Spleen (tissue), 11 donors: ENCODE results near the gene GNAO1. TPM values are rescaled to one million over a fixed set of nuclear protein-coding genes. Genes with fewer than 3 reads are reported as not detected.

ENCODE experiments used
- DNase-seq: peaks from one replicate; pipeline ENCODE4 v3.0.0-alpha.2; 2020
- H3K27ac ChIP-seq, 8 donors: fragments of 200-600 bp; sonication (generic) in 7 of 8; 1 replicate in 4 of 8; 2 replicates in 4 of 8; pipeline versions ENCODE4 v1.5.0 to v1.8.0; 2016 to 2021; ENCODE audit warnings: inconsistent platforms in 4 of 8, mild to moderate bottlenecking in 4 of 8, moderate library complexity in 1 of 8
- H3K27me3 ChIP-seq, 7 donors: fragments of 200-600 bp; sonication (generic) in 6 of 7; replicated peaks in 1 of 7; 1 replicate in 4 of 7; 2 replicates in 3 of 7; pipeline versions ENCODE4 v1.5.0 to v1.8.0; 2016 to 2021; ENCODE audit warnings: inconsistent platforms in 3 of 7, mild to moderate bottlenecking in 1 of 7
- H3K36me3 ChIP-seq, 6 donors: fragments of 200-600 bp; sonication (generic) in 5 of 6; 1 replicate in 4 of 6; 2 replicates in 2 of 6; pipeline versions ENCODE4 v1.5.0 to v1.8.0; 2016 to 2021; ENCODE audit warnings: inconsistent platforms in 2 of 6
- H3K4me1 ChIP-seq, 6 donors: fragments of 200-600 bp; sonication (generic) in 5 of 6; 1 replicate in 3 of 6; 2 replicates in 3 of 6; pipeline versions ENCODE4 v1.5.0 to v1.8.0; 2016 to 2021; ENCODE audit warnings: inconsistent platforms in 3 of 6
- H3K4me3 ChIP-seq, 8 donors: fragments of 200-600 bp; sonication (generic) in 7 of 8; 1 replicate in 4 of 8; 2 replicates in 4 of 8; pipeline versions ENCODE4 v1.5.0 to v1.8.0; 2016 to 2021; ENCODE audit warnings: inconsistent platforms in 4 of 8, mild to moderate bottlenecking in 4 of 8, moderate library complexity in 2 of 8
- H3K9me3 ChIP-seq, 8 donors: fragments of 200-600 bp; sonication (generic) in 7 of 8; 1 replicate in 4 of 8; 2 replicates in 4 of 8; pipeline versions ENCODE4 v1.5.0 to v1.8.0; 2016 to 2021; ENCODE audit warnings: inconsistent platforms in 4 of 8
- CTCF ChIP-seq, 11 experiments: fragments of 200-600 bp in 7 of 11; fragments of 450-650 bp in 4 of 11; sonication (generic) in 4 of 11; IDR thresholded peaks in 8 of 11; conservative IDR thresholded peaks in 3 of 11; 1 replicate in 7 of 11; 2 replicates in 4 of 11; pipeline versions ENCODE4 v1.4.0 to v1.8.0; 2016 to 2021; ENCODE audit warnings: antibody characterized with exemption in 11 of 11, inconsistent platforms in 4 of 11, mild to moderate bottlenecking in 1 of 11
- POLR2A ChIP-seq, 3 donors: fragments of 450-650 bp; IDR thresholded peaks; one replicate each; pipeline ENCODE4 v1.5.1; 2017; ENCODE audit warnings: antibody characterized with exemption in 3 of 3, mild to moderate bottlenecking in 1 of 3
- POLR2AphosphoS5 ChIP-seq, 3 donors: sonication (generic); formaldehyde crosslinking; IDR thresholded peaks; one replicate each; pipeline ENCODE4 v1.5.1; 2017; ENCODE audit warnings: antibody characterized with exemption in 3 of 3
- WGBS, 5 donors: extraction: QIAGEN DNeasy Blood & Tissue Kit in 3 of 5; methylation state at CpG; one replicate each; pipeline versions ENCODE4 v1.1.5 to v1.1.7; 2013 to 2018; 5-methylcytosine and 5-hydroxymethylcytosine counted together
- intact Hi-C: fragments of 100-400 bp; cut with DNase I; formaldehyde crosslinking; loops from one replicate; pipeline ENCODE4 v1.15.0; 2023; ENCODE audit warnings: low total_unique reads
- polyA plus RNA-seq, 3 donors: library from polyadenylated mRNA; stranded (reverse); fragments of 200-250 nt; gene quantifications; one replicate each; pipeline ENCODE4 v1.2.1, GENCODE V29; 2013
- total RNA-seq, 7 donors: library from RNA; depleted of rRNA in 3 of 7; stranded (reverse); fragments of >200 nt in 3 of 7; fragmentation: NEBNext Ultra II Directional in 4 of 7; extraction: Animal tissue kit (Norgen Biotek cat#: 25700) in 4 of 7; gene quantifications; one replicate each; pipeline versions ENCODE4 v1.1.0 to v1.2.1, GENCODE V29; 2016 to 2021
- donor health status: healthy with polysubstance abuse.
- donor health status: DM: no; HTN: no; CAD: no; lungs with moderate emphysema.
- donor health status: DM: no; HTN: no; CAD: no.
- donor health status: Bipolar disorder and iron deficiency.
- donor health status: healthy.
- donor health status: DM: no; HTN: no; CAD: no.
- donor health status: DM: yes; HTN: yes; CAD: no.

GNAO1 gene
- total and polyA plus RNA-seq, 10 donors: 0.32 to 7.9 (median 4.7) TPM

- intact Hi-C loops: no loop called here
- peaks cover 6 to 95% (median 72%) of the 10 kb centered on the region in 6 donors for H3K36me3 ChIP-seq
- no peaks in the 10 kb centered on the region for H3K9me3 ChIP-seq
- H3K4me1 ChIP-seq: peaks cover 0 to 6% (median 5%) of the 10 kb centered on the region in 6 donors
- TF ChIP-seq CTCF (IDR thresholded peaks at IDR 0.05 in 8 of 11, conservative IDR thresholded peaks at IDR 0.05 in 3 of 11) (no peak), POLR2AphosphoS5 (IDR thresholded peaks at IDR 0.05) (no peak), POLR2A (IDR thresholded peaks at IDR 0.05) (no peak)
- H3K27me3 ChIP-seq: no peaks in the 10 kb centered on the region
- H3K4me3 ChIP-seq: no peak overlapping the region
- H3K27ac ChIP-seq: no peak overlapping the region
- no peak for DNase-seq
- WGBS, 5 donors: 75 to 98% (median 91%) methylated on average over 7 of the region's 7 CpGs
Measured at GRCh38 chr16:56365552-56365951, 174.3 kb downstream of the GNAO1 start.

DNA sequence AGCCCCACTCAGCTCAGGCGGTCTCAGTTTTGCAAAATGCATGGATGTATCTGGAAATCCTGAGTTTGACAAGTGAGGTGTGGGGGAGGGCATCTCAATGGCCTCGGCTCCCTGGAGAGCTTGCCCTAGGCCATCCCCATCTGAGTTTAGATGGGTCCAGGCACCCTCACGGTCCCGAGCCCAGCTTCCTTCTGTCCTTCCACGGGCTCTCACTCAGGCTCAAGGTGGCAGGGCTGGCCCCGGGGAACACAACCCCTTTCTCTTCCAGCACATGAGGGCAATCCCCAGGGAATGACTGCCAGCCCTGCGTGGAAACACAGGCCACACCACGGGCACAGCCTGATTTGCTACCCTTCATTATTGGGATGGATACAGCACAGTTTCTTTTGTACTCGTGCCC lies 175.7 kb downstream of the GNAO1 start:
- Histone ChIP-seq H3K27me3 (no peaks in the 10 kb centered on the region), H3K4me1 (peaks cover 9 to 19% (median 15%) of the 10 kb centered on the region in 6 donors), H3K36me3 (peaks cover 6 to 95% (median 68%) of the 10 kb centered on the region in 6 donors), H3K9me3 (no peaks in the 10 kb centered on the region), H3K4me3 (no peak overlapping the region), H3K27ac (no peak overlapping the region)
- no peak for DNase-seq
- WGBS, 5 donors: 85 to 98% (median 96%) methylated on average over 9 of the region's 9 CpGs
- intact Hi-C loops: no loop called here
- no peak for TF ChIP-seq POLR2A (IDR thresholded peaks at IDR 0.05)
- no peak for TF ChIP-seq CTCF (IDR thresholded peaks at IDR 0.05 in 8 of 11, conservative IDR thresholded peaks at IDR 0.05 in 3 of 11)
- peak in 1 of 3 donors; percentile 27 for TF ChIP-seq POLR2AphosphoS5 (IDR thresholded peaks at IDR 0.05)

GRCh38 chr16:56367764-56368163 lies 176.5 kb downstream of the GNAO1 start:
- Histone ChIP-seq H3K4me1 (peaks cover 10 to 28% (median 18%) of the 10 kb centered on the region in 6 donors), H3K27me3 (no peaks in the 10 kb centered on the region), H3K4me3 (no peak overlapping the region), H3K9me3 (no peaks in the 10 kb centered on the region), H3K27ac (no peak overlapping the region), H3K36me3 (peaks cover 6 to 95% (median 62%) of the 10 kb centered on the region in 6 donors)
- no peak for TF ChIP-seq CTCF (IDR thresholded peaks at IDR 0.05 in 8 of 11, conservative IDR thresholded peaks at IDR 0.05 in 3 of 11)
- TF ChIP-seq POLR2A (IDR thresholded peaks at IDR 0.05): no peak
- DNase-seq: no peak
- intact Hi-C loops: no loop called here
- 94 to 98% (median 95%) methylated on average over 6 of the region's 6 CpGs for WGBS, 5 donors

DNA sequence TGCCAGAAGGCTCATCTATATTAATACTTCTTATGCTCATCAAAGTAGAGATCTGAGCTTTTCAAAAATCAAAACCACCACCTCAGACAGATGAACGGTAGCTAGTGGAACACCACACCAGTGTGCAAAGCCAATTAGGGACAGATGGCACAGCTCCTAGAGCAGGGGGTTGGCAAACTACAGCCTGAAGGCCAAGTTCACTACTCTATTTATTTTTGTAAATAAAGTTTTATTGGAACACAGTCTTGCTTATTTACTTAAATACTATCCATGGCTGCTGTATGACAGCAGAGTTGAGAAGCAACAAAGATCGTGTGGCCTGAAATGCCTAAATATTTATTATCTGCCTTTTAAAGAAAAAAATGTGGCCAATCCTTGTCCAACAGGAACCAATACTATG lies 177.3 kb downstream of the GNAO1 start:
- peaks cover 10 to 31% (median 18%) of the 10 kb centered on the region in 6 donors for H3K4me1 ChIP-seq
- H3K36me3 ChIP-seq: peaks cover 6 to 95% (median 58%) of the 10 kb centered on the region in 6 donors
- H3K27me3 ChIP-seq: no peaks in the 10 kb centered on the region
- TF ChIP-seq CTCF (IDR thresholded peaks at IDR 0.05 in 8 of 11, conservative IDR thresholded peaks at IDR 0.05 in 3 of 11): no peak
- TF ChIP-seq POLR2AphosphoS5 (IDR thresholded peaks at IDR 0.05): no peak
- TF ChIP-seq POLR2A (IDR thresholded peaks at IDR 0.05): no peak
- WGBS, 5 donors: 94 to 98% (median 97%) methylated on average over 2 of the region's 2 CpGs
- intact Hi-C loops: no loop called here
- no peaks in the 10 kb centered on the region for H3K9me3 ChIP-seq
- no peak overlapping the region for H3K4me3 ChIP-seq
- no peak for DNase-seq
- H3K27ac ChIP-seq: no peak overlapping the region
